CD4-positive, alpha-beta T cell treated with Interferon gamma for 1 hour (primary cell): Measurements from ENCODE around the gene NR2F1-AS1.

Source experiments
- DNase-seq: peaks from one replicate; pipeline ENCODE4 v3.0.0-alpha.2; 2020

The NR2F1-AS1 gene

GRCh38 chr5:93580927-93581445, at the start of gene NR2F1-AS1:
NR2F1-AS1 (minus strand) TSS chr5:93581219.
- DNase-seq = no peak

GRCh38 chr5:93626801-93627200, 45.8 kb upstream of the NR2F1-AS1 start:
- no peak for DNase-seq

GRCh38 chr5:93623153-93623552, 42.1 kb upstream of the NR2F1-AS1 start:
- no peak for DNase-seq

- DNase-seq = peak; percentile 60
These were observed 41.3 kb upstream of the NR2F1-AS1 start for GRCh38 chr5:93622240-93622885.

- no peak for DNase-seq
These were observed 40.3 kb upstream of the NR2F1-AS1 start for GRCh38 chr5:93621327-93621798.

- peak; percentile 54 for DNase-seq
These were observed 39.7 kb upstream of the NR2F1-AS1 start for GRCh38 chr5:93620487-93621326.

GRCh38 chr5:93616538-93617174, 35.6 kb upstream of the NR2F1-AS1 start:
- DNase-seq = no peak

- DNase-seq = no peak
These were observed 31.8 kb upstream of the NR2F1-AS1 start for GRCh38 chr5:93612855-93613243.

GRCh38 chr5:93611976-93612854, 31.2 kb upstream of the NR2F1-AS1 start:
- no peak for DNase-seq

GRCh38 chr5:93611273-93611975, 30.4 kb upstream of the NR2F1-AS1 start:
- DNase-seq = no peak

GRCh38 chr5:93610581-93611272, 29.7 kb upstream of the NR2F1-AS1 start:
- DNase-seq = no peak

GRCh38 chr5:93609762-93610161, 28.7 kb upstream of the NR2F1-AS1 start:
- DNase-seq = no peak

- DNase-seq = no peak
These were observed 27.8 kb upstream of the NR2F1-AS1 start for GRCh38 chr5:93608855-93609254.

GRCh38 chr5:93607367-93608258, 26.6 kb upstream of the NR2F1-AS1 start:
- DNase-seq = no peak

- DNase-seq = no peak
These were observed 25.3 kb upstream of the NR2F1-AS1 start for GRCh38 chr5:93606382-93606752.

GRCh38 chr5:93604644-93605515, 23.9 kb upstream of the NR2F1-AS1 start:
- no peak for DNase-seq

- DNase-seq = no peak
These were observed 23.0 kb upstream of the NR2F1-AS1 start for GRCh38 chr5:93603793-93604643.
